GM08714 (cell line): Measurements from ENCODE around the gene OSM.
"Not testable (repeated sequence)": the region's sequence is repeated elsewhere in the genome, so short reads cannot be mapped to it uniquely, and the experiment has no call there.

Source experiments
- H3K4me3 ChIP-seq: fragments of 200-500 bp; sonication (Bioruptor generic); 2 replicates; pipeline ENCODE4 v1.5.1; 2014; ENCODE audit warnings: mild to moderate bottlenecking, low read length, inconsistent platforms
- ZNF274 ChIP-seq: IDR thresholded peaks from 2 replicates; pipeline ENCODE4 v1.6.1; 2012; ENCODE audit warnings: mild to moderate bottlenecking, low read depth, low read length

OSM gene

DNA sequence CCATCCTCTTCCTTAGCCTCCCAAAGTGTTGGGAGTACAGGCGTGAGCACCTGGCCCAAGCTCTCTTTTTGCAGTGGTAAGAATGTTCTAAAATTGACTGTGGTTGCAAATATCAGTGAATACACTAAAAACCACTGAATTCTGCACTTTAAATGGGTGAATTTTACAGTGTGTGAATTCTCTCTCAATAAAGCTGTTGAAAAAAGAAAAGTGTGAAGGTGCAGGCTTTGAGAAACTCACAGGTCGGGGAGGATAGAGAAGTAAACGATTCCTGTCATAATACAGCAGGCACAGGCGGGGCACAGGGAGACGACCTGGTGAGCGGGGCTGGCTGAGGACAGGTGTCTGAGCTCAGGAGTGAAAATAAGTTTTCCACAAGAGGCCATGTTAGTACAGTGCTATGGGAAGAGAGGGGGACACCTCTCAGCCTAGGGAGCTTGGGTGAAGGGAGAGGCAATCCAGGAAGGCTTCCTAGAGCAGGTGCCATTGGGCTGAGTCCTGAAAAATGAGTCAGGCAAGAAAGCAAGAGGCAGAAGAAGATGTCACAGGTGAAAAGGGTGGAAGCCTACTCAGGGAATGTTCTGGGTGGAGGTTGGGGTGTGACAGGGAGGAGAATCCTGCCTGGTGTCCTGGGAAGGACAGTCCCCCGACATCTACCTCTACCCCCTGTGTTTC lies 46.2 kb downstream of the OSM start:
- H3K4me3 ChIP-seq: no peak overlapping the region
- no peak for TF ChIP-seq ZNF274

DNA sequence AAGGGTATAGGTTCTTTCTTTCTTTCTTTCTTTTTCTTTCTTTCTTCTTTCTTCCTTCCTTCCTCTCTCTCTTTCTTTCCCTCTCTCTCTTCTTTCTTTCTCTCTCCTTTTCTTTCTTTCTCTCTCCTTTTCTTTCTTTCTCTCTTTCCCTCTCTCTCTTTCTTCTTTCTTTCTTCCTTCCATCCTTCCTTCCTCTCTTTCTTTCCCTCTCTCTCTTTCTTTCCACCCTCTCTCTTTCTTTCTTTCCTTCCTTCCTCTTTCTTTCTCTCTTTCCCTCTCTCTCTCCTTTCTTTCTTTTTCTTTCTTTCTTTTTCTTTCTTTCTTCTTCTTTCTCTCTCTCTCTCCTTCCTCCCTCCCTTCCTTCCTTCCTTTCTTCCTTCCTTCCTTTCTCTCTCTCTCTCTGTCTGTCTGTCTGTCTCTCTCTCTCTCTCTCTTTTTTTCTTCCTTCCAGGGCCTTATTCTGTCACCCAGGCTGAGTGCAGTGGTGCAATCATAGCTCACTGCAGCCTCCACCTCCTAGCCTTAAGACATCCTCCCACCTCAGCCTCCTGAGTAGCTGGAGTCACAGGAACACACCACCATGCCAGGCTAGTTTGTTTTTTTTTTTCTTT lies 46.9 kb downstream of the OSM start:
- TF ChIP-seq ZNF274: no peak
- no peak overlapping the region for H3K4me3 ChIP-seq

DNA sequence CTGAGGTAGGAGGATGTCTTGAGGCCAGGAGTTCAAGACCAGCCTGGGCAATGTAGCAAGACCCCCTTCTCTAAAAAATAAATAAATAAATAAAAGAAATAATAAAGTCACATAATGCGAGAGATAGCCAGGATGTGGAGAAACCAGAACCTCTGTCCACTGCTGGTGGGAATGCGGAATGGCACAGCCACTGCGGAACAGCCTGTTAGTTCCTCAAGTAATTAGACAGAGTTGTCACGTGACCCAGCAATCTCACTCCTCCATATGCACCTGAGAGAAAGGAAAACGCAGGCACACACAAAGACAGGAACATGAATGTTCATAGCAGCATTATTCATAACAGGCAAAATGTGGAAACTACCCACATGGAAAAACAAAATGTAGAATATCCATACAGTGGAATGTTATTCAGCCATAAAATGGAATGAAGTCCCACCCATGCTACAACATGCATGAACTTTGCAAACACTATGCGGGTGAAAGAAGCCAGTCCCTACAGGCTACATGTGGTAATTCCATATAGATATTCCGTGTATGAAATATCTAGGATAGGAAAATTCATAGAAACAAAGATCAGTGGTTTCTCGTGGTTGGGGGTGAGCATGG lies 47.5 kb downstream of the OSM start:
- TF ChIP-seq ZNF274: no peak
- H3K4me3 ChIP-seq: no peak overlapping the region

DNA sequence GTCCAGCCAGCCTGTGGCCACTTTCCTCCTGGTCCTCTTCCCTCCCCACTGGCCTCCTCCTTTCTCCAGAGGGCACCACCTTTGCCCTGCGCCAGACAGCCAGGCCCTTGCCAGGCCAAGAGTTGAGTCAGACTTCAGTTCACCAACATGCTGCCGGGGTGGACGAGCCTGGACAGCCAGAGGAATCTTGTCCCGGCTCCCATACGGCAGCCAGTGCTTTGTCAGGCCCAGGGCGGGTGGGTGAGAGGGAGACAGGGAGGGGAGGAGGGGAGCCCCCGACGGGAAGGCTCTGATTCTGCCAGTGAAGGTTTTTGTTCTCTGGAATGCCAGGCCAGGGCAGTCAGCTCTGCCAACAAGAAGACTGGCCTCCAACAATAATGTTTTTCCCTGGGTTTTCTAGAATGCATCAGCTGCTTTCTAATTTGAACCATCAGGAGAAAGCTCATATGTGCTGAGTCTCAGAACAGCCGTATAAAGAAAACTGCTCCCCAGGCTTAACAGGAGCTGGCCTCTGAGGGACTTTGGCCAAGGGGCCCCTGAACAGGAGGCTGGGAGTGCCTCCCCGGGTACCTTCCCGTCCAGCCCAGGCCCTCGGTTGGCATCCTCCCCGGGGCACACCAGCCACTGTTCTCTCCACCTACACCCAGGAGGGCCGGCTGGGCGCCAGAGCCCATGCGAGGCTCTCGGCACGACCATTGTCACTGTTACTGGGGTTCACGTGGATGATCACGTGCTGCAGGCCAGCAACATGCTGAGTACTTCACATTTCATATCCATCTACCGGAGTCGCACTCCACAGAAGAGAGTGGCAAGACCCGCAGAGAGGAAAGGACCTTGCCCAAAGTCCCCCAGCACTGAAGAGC lies 48.7 kb downstream of the OSM start:
- H3K4me3 ChIP-seq: no peak overlapping the region
- TF ChIP-seq ZNF274: no peak

DNA sequence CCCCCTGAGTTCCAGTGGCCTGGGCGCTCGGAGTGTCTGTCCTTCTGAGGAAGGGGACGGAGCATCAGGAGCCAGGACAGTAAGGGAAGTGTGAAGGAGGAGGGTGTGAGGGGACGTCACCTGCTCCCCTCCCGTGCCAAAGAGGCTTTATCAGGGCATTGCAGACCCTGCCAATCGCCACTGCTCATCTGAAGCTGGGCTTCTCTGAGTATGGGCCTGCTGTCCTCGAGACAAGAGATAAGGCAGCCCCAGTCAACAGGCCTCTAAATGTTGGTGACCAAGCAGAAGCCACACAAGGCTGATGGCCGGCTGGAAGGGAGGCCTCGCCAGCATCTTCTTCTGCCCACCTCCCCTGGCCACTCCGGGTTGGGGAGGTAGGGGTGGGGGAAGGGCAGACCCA lies 49.9 kb downstream of the OSM start:
- no peak for TF ChIP-seq ZNF274

DNA sequence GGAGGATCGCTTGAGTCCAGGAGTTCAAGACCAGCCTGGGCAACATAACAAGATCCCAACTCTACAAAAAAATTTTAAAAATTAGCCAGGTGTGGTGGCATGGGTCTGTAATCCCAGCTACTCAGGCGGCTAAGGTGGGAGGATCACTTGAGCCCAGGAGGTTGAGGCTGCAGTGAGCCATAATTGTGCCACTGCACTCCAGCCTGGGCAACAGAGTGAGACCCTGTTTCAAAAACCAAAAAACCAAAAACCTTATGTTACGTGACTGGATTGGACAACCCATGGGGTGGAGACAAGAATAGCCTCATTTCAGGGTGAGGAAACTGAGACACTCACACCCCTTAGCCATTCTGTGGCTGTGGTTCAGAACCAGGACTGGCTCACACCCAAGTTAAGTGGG lies 50.4 kb downstream of the OSM start:
- not testable (repeated sequence) for H3K4me3 ChIP-seq

More for the DNA sequence above, 49.9 kb downstream of the OSM start:
- H3K4me3 ChIP-seq: no peak overlapping the region

DNA sequence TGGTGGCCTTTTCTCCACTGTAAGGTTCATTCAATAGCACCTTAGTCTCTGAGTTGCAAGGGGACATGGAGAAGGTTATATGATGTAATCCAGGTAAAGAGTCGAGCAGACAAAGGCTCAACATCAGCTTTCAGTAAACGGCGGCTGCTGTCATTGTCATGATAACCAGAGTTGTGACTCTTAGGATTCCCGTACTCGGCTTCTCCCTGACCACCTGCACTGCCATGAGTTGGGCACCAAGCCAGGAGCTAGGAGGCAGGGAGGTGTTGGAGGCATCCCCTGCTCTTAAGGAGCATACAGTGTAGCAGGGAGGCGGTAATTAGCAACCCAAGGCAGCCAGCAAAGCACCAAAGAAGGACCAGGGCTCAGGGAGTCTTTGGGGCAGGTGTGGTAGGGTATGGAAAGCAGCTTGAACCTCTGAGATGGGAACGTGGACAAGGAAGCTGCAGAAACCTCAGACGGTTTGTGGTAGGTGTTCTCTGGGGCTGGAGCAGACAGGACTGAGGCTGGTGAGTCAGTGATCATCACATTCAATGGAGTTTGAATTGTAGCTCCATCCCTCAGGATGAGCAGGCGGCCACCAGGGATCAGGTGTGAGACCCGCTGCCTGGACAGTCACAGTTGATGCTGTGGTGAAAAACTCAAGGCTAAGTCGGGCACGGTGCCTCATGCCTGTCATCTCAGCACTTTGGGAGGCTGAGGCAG lies 51.8 kb downstream of the OSM start:
- H3K4me3 ChIP-seq: no peak overlapping the region
- no peak for TF ChIP-seq ZNF274

DNA sequence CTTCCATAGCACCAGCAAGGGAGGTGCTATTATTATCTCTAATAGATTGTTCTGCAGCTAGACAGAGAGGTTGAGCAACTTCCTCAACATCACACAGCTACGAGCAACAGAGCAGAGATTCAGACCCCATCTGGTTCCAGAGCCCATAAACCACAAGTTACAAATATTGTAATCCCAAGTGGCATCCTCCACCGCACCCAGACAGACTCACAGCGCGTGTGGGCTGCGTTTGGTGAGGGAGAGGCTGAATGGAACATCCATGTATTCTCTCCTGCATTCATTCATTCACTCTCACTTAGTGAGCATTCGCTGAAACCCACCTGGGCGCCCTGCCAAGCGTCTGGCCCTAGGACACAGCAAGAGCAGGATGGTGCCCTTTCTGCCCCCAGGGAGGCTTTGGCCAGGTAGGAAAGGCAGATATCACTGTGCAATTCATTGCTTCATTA lies 53.6 kb downstream of the OSM start:
- H3K4me3 ChIP-seq: no peak overlapping the region
- TF ChIP-seq ZNF274: no peak
